H1 (cell line): ENCODE results near the gene HEPACAM. TPM values are rescaled to one million over a fixed set of nuclear protein-coding genes. Genes with fewer than 3 reads are reported as not detected.

Experiments used
- CHD1 ChIP-seq: IDR thresholded peaks from 2 replicates; pipeline ENCODE4 v1.6.1; 2012; ENCODE audit warnings: low read depth, low read length, improper control_type of control experiment
- CREB1 ChIP-seq: IDR thresholded peaks from 2 replicates; pipeline ENCODE4 v1.6.1; 2012; ENCODE audit warnings: inconsistent platforms
- RAD21 ChIP-seq, 2 experiments: IDR thresholded peaks in 1 of 2; conservative IDR thresholded peaks in 1 of 2; 2 replicates each; pipeline ENCODE4 v1.6.1; 2011; ENCODE audit warnings: low read depth in 2 of 2, low read length in 2 of 2, improper control_type of control experiment in 1 of 2, inconsistent platforms in 1 of 2, mild to moderate bottlenecking in 1 of 2, moderate library complexity in 1 of 2
- SIN3A ChIP-seq, 2 experiments: IDR thresholded peaks in 1 of 2; conservative IDR thresholded peaks in 1 of 2; 2 replicates each; pipeline ENCODE4 v1.6.1; 2011 to 2012; ENCODE audit warnings: low read length in 2 of 2, improper control_type of control experiment in 1 of 2, low read depth in 1 of 2, mild to moderate bottlenecking in 1 of 2
- polyA plus RNA-seq, 7 experiments: library from polyadenylated mRNA; depleted of rRNA in 3 of 7; stranded (reverse) in 5 of 7; unstranded in 2 of 7; fragments of >200 nt in 5 of 7; fragments of 200-250 nt in 2 of 7; gene quantifications; 1 replicate in 5 of 7; 2 replicates in 1 of 7; 4 replicates in 1 of 7; pipeline versions ENCODE4 v1.2.1 to v1.2.3, GENCODE V29; 2011 to 2013; ENCODE audit warnings: missing spikeins in 2 of 7, mixed read lengths in 2 of 7
- total RNA-seq: library from RNA; stranded (reverse); fragmentation: NEBNext Ultra II Directional; extraction: Animal tissue kit (Norgen Biotek cat#: 25700); gene quantifications from 2 replicates; pipeline ENCODE4 v1.2.1, GENCODE V29; 2021
- TF ChIP-seq, protein P1 (sequence below): fragments of 300-600 bp; sonication (generic); IDR thresholded peaks from 2 replicates; pipeline ENCODE4 v1.7.1; 2012; ENCODE audit warnings: low read length, moderate library complexity, mild to moderate bottlenecking, inconsistent platforms; ENCODE audit not compliant: insufficient replicate concordance

HEPACAM gene
- total and polyA plus RNA-seq, 2 of the 8 experiments (the other 6 are each of a cell fraction or from before 2014, with no cell fraction given) = not detected

DNA sequence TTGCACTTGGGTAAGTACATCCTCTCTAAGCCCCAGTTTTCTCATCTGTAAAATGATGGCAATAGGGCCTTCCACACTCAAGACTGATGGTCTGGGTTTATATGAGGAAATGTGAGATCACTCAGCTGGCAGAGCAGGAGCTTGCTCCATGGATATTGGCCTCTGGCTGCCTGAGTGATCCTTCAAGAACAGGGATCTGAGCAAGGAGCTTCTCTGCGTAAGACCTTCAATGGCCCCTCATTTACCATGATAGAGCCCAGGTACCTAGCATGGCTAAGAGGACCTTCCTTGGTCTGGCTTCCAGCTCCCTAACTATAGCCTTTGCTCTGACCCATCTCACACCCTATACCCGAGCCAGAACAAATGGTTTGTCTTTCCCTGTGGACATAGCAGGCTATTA lies 43.7 kb downstream of the HEPACAM start (continued):
- no peak for TF ChIP-seq RAD21 (IDR thresholded peaks at IDR 0.05 in 1 of 2, conservative IDR thresholded peaks at IDR 0.05 in 1 of 2; ENCODE audit: low read depth in 2 of 2, low read length in 2 of 2)
- TF ChIP-seq SIN3A (conservative IDR thresholded peaks at IDR 0.05 in 1 of 2, IDR thresholded peaks at IDR 0.05 in 1 of 2; ENCODE audit: low read depth in 1 of 2, low read length in 2 of 2) = no peak
- no peak for TF ChIP-seq CHD1
- TF ChIP-seq CREB1 = no peak
- TF ChIP-seq, protein P1, sequence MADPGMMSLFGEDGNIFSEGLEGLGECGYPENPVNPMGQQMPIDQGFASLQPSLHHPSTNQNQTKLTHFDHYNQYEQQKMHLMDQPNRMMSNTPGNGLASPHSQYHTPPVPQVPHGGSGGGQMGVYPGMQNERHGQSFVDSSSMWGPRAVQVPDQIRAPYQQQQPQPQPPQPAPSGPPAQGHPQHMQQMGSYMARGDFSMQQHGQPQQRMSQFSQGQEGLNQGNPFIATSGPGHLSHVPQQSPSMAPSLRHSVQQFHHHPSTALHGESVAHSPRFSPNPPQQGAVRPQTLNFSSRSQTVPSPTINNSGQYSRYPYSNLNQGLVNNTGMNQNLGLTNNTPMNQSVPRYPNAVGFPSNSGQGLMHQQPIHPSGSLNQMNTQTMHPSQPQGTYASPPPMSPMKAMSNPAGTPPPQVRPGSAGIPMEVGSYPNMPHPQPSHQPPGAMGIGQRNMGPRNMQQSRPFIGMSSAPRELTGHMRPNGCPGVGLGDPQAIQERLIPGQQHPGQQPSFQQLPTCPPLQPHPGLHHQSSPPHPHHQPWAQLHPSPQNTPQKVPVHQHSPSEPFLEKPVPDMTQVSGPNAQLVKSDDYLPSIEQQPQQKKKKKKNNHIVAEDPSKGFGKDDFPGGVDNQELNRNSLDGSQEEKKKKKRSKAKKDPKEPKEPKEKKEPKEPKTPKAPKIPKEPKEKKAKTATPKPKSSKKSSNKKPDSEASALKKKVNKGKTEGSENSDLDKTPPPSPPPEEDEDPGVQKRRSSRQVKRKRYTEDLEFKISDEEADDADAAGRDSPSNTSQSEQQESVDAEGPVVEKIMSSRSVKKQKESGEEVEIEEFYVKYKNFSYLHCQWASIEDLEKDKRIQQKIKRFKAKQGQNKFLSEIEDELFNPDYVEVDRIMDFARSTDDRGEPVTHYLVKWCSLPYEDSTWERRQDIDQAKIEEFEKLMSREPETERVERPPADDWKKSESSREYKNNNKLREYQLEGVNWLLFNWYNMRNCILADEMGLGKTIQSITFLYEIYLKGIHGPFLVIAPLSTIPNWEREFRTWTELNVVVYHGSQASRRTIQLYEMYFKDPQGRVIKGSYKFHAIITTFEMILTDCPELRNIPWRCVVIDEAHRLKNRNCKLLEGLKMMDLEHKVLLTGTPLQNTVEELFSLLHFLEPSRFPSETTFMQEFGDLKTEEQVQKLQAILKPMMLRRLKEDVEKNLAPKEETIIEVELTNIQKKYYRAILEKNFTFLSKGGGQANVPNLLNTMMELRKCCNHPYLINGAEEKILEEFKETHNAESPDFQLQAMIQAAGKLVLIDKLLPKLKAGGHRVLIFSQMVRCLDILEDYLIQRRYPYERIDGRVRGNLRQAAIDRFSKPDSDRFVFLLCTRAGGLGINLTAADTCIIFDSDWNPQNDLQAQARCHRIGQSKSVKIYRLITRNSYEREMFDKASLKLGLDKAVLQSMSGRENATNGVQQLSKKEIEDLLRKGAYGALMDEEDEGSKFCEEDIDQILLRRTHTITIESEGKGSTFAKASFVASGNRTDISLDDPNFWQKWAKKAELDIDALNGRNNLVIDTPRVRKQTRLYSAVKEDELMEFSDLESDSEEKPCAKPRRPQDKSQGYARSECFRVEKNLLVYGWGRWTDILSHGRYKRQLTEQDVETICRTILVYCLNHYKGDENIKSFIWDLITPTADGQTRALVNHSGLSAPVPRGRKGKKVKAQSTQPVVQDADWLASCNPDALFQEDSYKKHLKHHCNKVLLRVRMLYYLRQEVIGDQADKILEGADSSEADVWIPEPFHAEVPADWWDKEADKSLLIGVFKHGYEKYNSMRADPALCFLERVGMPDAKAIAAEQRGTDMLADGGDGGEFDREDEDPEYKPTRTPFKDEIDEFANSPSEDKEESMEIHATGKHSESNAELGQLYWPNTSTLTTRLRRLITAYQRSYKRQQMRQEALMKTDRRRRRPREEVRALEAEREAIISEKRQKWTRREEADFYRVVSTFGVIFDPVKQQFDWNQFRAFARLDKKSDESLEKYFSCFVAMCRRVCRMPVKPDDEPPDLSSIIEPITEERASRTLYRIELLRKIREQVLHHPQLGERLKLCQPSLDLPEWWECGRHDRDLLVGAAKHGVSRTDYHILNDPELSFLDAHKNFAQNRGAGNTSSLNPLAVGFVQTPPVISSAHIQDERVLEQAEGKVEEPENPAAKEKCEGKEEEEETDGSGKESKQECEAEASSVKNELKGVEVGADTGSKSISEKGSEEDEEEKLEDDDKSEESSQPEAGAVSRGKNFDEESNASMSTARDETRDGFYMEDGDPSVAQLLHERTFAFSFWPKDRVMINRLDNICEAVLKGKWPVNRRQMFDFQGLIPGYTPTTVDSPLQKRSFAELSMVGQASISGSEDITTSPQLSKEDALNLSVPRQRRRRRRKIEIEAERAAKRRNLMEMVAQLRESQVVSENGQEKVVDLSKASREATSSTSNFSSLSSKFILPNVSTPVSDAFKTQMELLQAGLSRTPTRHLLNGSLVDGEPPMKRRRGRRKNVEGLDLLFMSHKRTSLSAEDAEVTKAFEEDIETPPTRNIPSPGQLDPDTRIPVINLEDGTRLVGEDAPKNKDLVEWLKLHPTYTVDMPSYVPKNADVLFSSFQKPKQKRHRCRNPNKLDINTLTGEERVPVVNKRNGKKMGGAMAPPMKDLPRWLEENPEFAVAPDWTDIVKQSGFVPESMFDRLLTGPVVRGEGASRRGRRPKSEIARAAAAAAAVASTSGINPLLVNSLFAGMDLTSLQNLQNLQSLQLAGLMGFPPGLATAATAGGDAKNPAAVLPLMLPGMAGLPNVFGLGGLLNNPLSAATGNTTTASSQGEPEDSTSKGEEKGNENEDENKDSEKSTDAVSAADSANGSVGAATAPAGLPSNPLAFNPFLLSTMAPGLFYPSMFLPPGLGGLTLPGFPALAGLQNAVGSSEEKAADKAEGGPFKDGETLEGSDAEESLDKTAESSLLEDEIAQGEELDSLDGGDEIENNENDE = no peak
